NT2/D1 (cell line): ENCODE results near the gene XG.

Source experiments
- SUZ12 ChIP-seq: IDR thresholded peaks from 2 replicates; pipeline ENCODE4 v1.6.1; 2011; ENCODE audit not compliant: insufficient read length, insufficient read depth; ENCODE audit errors: extremely low read depth
- ZNF274 ChIP-seq: IDR thresholded peaks from 2 replicates; pipeline ENCODE4 v1.6.1; 2011; ENCODE audit warnings: mild to moderate bottlenecking, low read depth, low read length

DNA sequence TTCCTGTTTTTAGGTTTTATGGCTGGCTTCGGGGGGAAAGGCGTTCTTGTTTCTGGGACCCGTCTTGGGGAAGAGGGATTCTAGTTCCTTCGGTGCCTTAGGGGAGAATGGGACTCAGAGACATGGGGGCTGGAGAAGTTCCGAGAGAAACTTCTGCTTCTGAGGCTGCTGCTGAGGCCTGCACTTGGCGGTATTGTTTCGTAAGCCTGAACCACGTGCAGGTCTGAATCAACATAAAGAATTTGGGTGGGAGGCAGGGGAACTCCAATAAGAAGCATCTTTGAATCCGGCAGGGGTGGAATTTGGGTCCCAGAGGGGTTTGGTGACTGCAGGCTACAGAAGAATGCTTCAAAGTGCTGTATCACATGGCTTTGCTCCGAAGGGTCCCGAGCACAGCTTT, 15.1 kb downstream of the XG start:
- TF ChIP-seq ZNF274 (no peak), SUZ12 (no peak)
